SK-N-SH treated with all-trans-retinoic acid at 6 μM for 48 hours (cell line): ENCODE results near the gene PAK4.

ENCODE experiments used
- ARNTL ChIP-seq: fragments of 450-650 bp; formaldehyde crosslinking; IDR thresholded peaks from 2 replicates; pipeline ENCODE4 v1.5.0; 2020; ENCODE audit warnings: low read depth, mild to moderate bottlenecking, moderate library complexity, borderline replicate concordance
- CREB5 ChIP-seq: fragments of 250-450 bp; sonication (Bioruptor Pico); IDR thresholded peaks from 2 replicates; pipeline ENCODE4 v1.5.1; 2020; ENCODE audit warnings: low read depth, mild to moderate bottlenecking, moderate library complexity
- GLIS3 ChIP-seq: fragments of 250-450 bp; sonication (Bioruptor Pico); IDR thresholded peaks from 2 replicates; pipeline ENCODE4 v1.5.0; 2020; ENCODE audit warnings: mild to moderate bottlenecking, moderate library complexity
- PATZ1 ChIP-seq: fragments of 250-450 bp; sonication (Bioruptor Pico); IDR thresholded peaks from 2 replicates; pipeline ENCODE4 v1.8.0; 2020; ENCODE audit warnings: mild to moderate bottlenecking, moderate library complexity, borderline replicate concordance
- POU6F1 ChIP-seq: fragments of 250-450 bp; sonication (Bioruptor Pico); IDR thresholded peaks from 2 replicates; pipeline ENCODE4 v1.8.0; 2021; ENCODE audit warnings: low read depth, mild to moderate bottlenecking, moderate library complexity, borderline replicate concordance
- PPARA ChIP-seq: fragments of 250-450 bp; sonication (Bioruptor Pico); IDR thresholded peaks from 2 replicates; pipeline ENCODE4 v1.5.0; 2020; ENCODE audit warnings: mild to moderate bottlenecking, borderline replicate concordance
- ZFP3 ChIP-seq: fragments of 250-450 bp; sonication (Bioruptor Pico); IDR thresholded peaks from 2 replicates; pipeline ENCODE4 v1.5.0; 2020; ENCODE audit warnings: mild to moderate bottlenecking, moderate library complexity
- ZFP30 ChIP-seq: fragments of 450-650 bp; formaldehyde crosslinking; IDR thresholded peaks from 2 replicates; pipeline ENCODE4 v1.5.0; 2022; ENCODE audit warnings: mild to moderate bottlenecking, moderate library complexity
- ZNF565 ChIP-seq: fragments of 450-650 bp; formaldehyde crosslinking; conservative IDR thresholded peaks from 2 replicates; pipeline ENCODE4 v1.5.0; 2020; ENCODE audit warnings: low read depth, mild to moderate bottlenecking, moderate library complexity
- ZNF8 ChIP-seq: fragments of 450-650 bp; formaldehyde crosslinking; IDR thresholded peaks from 2 replicates; pipeline ENCODE4 v1.5.0; 2020; ENCODE audit warnings: mild to moderate bottlenecking, moderate library complexity
- TF ChIP-seq, protein P1 (sequence below): fragments of 250-450 bp; sonication (Bioruptor Pico); IDR thresholded peaks from 2 replicates; pipeline ENCODE4 v1.5.0; 2020; ENCODE audit warnings: mild to moderate bottlenecking, moderate library complexity
- TF ChIP-seq, protein P2 (sequence below): fragments of 250-450 bp; sonication (Bioruptor Pico); IDR thresholded peaks from 2 replicates; pipeline ENCODE4 v1.5.1; 2021; ENCODE audit warnings: mild to moderate bottlenecking, moderate library complexity

DNA sequence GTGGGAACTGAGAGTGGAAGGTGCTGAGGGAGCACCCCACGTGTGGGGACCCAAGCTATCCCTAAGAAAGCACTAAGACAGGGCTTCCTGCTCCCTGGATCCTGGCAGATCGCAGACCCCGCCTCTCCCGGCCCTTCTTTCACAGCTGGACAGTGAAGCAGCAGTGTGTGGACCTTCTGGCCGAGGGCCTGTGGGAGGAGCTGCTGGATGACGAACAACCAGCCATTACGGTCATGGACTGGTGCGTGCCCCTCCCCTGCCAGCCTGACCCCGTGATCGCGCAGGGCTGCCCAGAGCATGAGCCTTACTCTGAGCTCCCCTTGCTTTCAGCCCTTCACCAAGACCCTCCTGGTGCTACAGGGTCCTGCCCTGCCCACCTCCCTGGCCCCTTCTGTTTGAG is 73.4 kb downstream of the PAK4 start:
- TF ChIP-seq GLIS3 (no peak), CREB5 (no peak), ZFP30 (CRISPR knock-in tag) (no peak), PATZ1 (CRISPR knock-in tag) (no peak), ZFP3 (CRISPR knock-in tag) (no peak), PPARA (CRISPR knock-in tag) (no peak), ZNF565 (CRISPR knock-in tag) (no peak), ARNTL (CRISPR knock-in tag) (no peak), POU6F1 (no peak), ZNF8 (no peak)
- TF ChIP-seq, protein P1, sequence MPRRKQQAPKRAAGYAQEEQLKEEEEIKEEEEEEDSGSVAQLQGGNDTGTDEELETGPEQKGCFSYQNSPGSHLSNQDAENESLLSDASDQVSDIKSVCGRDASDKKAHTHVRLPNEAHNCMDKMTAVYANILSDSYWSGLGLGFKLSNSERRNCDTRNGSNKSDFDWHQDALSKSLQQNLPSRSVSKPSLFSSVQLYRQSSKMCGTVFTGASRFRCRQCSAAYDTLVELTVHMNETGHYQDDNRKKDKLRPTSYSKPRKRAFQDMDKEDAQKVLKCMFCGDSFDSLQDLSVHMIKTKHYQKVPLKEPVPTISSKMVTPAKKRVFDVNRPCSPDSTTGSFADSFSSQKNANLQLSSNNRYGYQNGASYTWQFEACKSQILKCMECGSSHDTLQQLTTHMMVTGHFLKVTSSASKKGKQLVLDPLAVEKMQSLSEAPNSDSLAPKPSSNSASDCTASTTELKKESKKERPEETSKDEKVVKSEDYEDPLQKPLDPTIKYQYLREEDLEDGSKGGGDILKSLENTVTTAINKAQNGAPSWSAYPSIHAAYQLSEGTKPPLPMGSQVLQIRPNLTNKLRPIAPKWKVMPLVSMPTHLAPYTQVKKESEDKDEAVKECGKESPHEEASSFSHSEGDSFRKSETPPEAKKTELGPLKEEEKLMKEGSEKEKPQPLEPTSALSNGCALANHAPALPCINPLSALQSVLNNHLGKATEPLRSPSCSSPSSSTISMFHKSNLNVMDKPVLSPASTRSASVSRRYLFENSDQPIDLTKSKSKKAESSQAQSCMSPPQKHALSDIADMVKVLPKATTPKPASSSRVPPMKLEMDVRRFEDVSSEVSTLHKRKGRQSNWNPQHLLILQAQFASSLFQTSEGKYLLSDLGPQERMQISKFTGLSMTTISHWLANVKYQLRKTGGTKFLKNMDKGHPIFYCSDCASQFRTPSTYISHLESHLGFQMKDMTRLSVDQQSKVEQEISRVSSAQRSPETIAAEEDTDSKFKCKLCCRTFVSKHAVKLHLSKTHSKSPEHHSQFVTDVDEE: no peak
- TF ChIP-seq, protein P2, sequence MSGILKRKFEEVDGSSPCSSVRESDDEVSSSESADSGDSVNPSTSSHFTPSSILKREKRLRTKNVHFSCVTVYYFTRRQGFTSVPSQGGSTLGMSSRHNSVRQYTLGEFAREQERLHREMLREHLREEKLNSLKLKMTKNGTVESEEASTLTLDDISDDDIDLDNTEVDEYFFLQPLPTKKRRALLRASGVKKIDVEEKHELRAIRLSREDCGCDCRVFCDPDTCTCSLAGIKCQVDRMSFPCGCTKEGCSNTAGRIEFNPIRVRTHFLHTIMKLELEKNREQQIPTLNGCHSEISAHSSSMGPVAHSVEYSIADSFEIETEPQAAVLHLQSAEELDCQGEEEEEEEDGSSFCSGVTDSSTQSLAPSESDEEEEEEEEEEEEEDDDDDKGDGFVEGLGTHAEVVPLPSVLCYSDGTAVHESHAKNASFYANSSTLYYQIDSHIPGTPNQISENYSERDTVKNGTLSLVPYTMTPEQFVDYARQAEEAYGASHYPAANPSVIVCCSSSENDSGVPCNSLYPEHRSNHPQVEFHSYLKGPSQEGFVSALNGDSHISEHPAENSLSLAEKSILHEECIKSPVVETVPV: no peak
